H7 (cell line): Measurements from ENCODE around the gene PRDM2. TPM values are rescaled to one million over a fixed set of nuclear protein-coding genes. Genes with fewer than 3 reads are reported as not detected.
"Not testable (repeated sequence)": the region's sequence is repeated elsewhere in the genome, so short reads cannot be mapped to it uniquely, and the experiment has no call there.

Source experiments
- DNase-seq: peaks from one replicate; pipeline ENCODE4 v3.0.0; 2012
- H3K27me3 ChIP-seq: 2 replicates; pipeline ENCODE4 v1.6.0; 2011; ENCODE audit warnings: mild to moderate bottlenecking, low read length; ENCODE audit not compliant: control insufficient read depth, insufficient read depth
- H3K36me3 ChIP-seq: replicated peaks from 2 replicates; pipeline ENCODE4 v1.5.1; 2011; ENCODE audit warnings: low read length; ENCODE audit not compliant: control insufficient read depth, insufficient read depth
- H3K4me3 ChIP-seq: 2 replicates; pipeline ENCODE4 v1.5.1; 2011; ENCODE audit warnings: low read depth, mild to moderate bottlenecking, control low read depth, low read length, moderate library complexity; ENCODE audit not compliant: insufficient read depth
- total RNA-seq: library from RNA; depleted of rRNA; stranded (reverse); fragments of >200 nt; shearing (Covaris generic); gene quantifications from 2 replicates; pipeline ENCODE4 v1.2.3, GENCODE V29; 2014; rRNA removed

Gene PRDM2
- total RNA-seq: 8.6 and 15.2 TPM in 2 replicates

DNA sequence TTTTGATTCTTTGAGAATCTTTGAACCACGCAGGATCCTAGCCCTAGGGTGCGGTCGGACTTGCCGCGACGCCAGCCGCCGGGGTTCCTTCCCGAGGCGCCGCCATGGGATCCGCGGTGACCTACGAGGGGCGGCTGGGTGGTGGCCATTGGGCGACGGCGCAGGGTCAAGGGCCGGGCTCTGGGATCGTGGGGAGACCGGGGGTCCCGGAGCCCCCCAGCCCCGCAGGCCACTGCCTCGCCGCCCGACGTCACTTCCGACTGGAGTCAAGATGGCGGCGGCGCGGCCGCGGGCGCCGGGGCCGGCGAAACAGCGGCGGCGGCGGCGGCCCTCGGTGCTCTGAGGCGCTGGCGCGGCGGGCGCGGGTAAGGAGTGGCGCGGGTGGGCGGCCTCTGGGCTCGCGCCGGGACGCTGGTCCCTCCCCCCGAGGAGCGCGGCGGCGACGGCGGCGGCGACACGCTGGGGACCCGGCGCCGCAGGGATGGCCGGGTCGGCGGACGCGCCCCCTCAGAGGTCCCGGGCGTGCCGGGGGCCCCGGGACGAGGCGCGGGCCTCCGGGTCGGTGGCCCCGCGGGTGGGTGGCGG, at the start of gene PRDM2:
Gene PRDM2, plus strand, starts transcription at position 253 of the 585 bp plus-strand sequence. CDS start 15,418 bp downstream, outside the sequence.
- Histone ChIP-seq H3K36me3 (no peaks in the 10 kb centered on the region), H3K27me3 (peaks cover 18% of the 10 kb centered on the region), H3K4me3 (peak within 1 kb of the TSS; percentile 66)
- peak; percentile 83 for DNase-seq

DNA sequence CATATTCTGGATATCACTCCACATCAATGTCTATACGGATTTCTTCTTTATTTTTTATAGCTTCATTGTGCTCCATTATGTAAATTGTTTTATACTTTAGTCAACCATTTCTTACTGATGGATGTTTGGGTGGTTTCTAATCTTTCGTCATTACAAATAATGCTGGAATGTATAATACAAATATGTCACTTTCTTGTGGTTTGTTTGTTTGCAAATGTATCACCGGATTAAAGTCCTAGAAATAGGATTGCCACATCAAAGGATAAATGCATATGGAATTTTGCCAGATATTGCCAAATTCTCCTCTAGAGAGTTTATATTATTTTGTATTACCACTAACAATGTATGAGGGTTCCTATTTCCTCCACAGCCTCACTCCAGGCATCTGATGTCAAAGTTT, 48.7 kb upstream of the PRDM2 start:
- H3K36me3 ChIP-seq: no peaks in the 10 kb centered on the region
- no peak for DNase-seq
- no peaks in the 10 kb centered on the region for H3K27me3 ChIP-seq
- H3K4me3 ChIP-seq: no peak overlapping the region

DNA sequence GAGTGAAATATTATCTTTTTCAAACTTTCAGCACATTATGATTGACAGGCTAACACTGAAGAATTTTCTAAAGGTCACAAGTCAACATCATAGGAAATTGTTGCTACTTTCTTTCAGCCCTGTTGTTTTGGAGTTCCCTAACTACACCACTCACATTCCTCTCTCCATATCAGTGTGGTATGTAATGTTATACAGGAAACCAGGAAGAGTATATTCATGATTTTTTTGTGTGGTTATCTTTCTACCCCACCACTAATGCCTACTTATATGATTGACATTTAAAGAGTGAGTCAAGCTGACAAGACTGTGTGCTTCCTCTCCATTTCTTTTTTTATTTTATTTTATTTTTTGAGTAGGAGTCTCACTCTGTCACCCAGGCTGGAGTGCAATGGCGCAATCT, 47.8 kb upstream of the PRDM2 start:
- H3K36me3 ChIP-seq: no peaks in the 10 kb centered on the region
- DNase-seq: no peak
- no peak overlapping the region for H3K4me3 ChIP-seq
- H3K27me3 ChIP-seq: no peaks in the 10 kb centered on the region

DNA sequence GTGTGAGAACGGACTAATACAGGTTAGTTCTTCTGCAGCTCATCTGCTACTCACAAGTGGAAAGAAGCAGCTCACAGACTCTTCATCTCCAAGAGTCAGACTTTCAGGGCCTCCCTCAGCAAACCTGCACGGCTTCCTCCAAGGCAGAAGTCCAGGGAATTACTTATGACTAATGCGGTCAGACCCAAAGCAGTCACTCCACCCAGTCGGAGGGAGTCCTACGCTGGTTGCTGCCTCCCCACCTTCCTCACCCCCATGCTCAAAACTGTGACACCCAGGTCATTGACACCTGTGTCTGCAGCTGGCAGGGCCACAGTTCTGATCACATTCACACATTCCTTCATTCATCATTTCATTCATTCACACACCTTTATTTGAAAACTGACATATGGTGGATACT, 38.4 kb upstream of the PRDM2 start:
- Histone ChIP-seq H3K4me3 (no peak overlapping the region), H3K36me3 (no peaks in the 10 kb centered on the region), H3K27me3 (no peaks in the 10 kb centered on the region; the same call in 1 of the 2 replicates)
- no peak for DNase-seq

DNA sequence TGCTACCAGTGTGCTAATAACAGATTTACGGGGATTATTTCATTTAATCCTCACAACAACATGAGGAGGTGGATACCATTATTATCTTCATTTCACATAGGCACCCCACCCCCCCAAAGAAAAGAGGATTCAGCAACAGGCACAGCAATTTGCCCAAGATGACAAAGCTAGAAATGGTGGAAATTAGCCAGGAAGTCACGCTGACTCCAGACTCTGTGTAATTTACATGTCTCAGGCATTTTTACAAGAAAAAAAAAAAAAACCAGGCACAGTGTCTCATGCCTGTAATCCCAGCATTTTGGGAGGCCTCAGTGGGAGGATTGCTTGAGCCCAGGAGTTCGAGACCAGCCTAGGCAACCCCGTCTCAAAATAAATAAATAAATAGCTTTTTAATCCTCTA, 37.5 kb upstream of the PRDM2 start:
- Histone ChIP-seq H3K4me3 (no peak overlapping the region), H3K27me3 (no peaks in the 10 kb centered on the region; the same call in 1 of the 2 replicates), H3K36me3 (no peaks in the 10 kb centered on the region)
- no peak for DNase-seq

DNA sequence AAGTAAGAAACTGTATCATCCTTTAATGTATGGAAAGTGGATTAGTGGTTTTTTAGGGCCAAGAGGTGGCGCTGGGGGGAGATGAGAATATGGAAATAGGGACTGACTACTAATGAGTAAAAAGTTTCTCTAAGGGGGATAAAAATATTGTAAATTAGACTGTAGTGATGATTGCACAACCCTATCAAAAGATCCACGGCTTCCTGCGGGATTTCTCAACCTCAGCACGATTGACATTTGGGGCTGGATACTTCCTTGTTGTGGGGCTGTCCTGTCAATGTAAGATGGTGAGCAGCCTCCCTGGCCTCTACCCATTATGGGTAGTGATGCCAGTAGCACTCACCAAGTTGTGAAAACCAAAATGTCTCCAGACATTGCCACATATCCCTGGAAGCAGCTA, 36.0 kb upstream of the PRDM2 start:
- no peaks in the 10 kb centered on the region; the same call in 1 of the 2 replicates for H3K27me3 ChIP-seq
- H3K36me3 ChIP-seq: no peaks in the 10 kb centered on the region
- DNase-seq: no peak
- H3K4me3 ChIP-seq: no peak overlapping the region

- no peak for DNase-seq
- Histone ChIP-seq H3K4me3 (no peak overlapping the region), H3K36me3 (no peaks in the 10 kb centered on the region), H3K27me3 (no peaks in the 10 kb centered on the region; the same call in 1 of the 2 replicates)
Measured at GRCh38 chr1:13664451-13664850, 35.5 kb upstream of the PRDM2 start.

GRCh38 chr1:13666317-13666716, 33.7 kb upstream of the PRDM2 start:
- Histone ChIP-seq H3K27me3 (no peaks in the 10 kb centered on the region; the same call in 1 of the 2 replicates), H3K36me3 (no peaks in the 10 kb centered on the region), H3K4me3 (no peak overlapping the region)
- DNase-seq: no peak

DNA sequence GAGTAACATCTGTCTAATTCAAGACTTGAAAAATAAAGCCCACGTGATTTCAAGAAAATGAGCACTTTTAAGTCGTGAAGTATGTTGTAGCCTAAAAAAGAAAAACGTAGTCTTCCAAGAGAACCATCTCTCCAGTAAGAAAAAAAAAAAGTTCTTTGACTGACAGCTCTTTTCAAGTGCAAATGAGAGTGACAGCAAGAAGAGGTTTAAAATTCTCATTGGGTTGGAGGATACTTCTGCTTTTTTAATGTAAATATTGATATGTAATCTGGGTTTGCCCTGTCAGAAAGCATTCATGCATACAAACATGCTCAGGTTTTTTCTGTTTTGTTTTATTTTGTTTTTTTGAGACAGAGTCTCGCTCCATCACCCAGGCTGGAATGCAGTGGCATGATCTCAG, 32.3 kb upstream of the PRDM2 start:
- DNase-seq: no peak
- H3K36me3 ChIP-seq: no peaks in the 10 kb centered on the region
- H3K27me3 ChIP-seq: no peaks in the 10 kb centered on the region; the same call in 1 of the 2 replicates
- no peak overlapping the region for H3K4me3 ChIP-seq

GRCh38 chr1:13674377-13674776, 25.6 kb upstream of the PRDM2 start:
- no peak for DNase-seq
- no peaks in the 10 kb centered on the region for H3K36me3 ChIP-seq
- no peaks in the 10 kb centered on the region for H3K27me3 ChIP-seq
- H3K4me3 ChIP-seq: no peak overlapping the region

- Histone ChIP-seq H3K4me3 (no peak overlapping the region), H3K36me3 (no peaks in the 10 kb centered on the region), H3K27me3 (no peaks in the 10 kb centered on the region)
- no peak for DNase-seq
Measured at GRCh38 chr1:13675151-13675651, 24.8 kb upstream of the PRDM2 start.

GRCh38 chr1:13677896-13678295, 22.1 kb upstream of the PRDM2 start:
- Histone ChIP-seq H3K36me3 (no peaks in the 10 kb centered on the region), H3K27me3 (no peaks in the 10 kb centered on the region; the same call in 1 of the 2 replicates), H3K4me3 (no peak overlapping the region)
- DNase-seq: no peak

GRCh38 chr1:13679651-13680050, 20.3 kb upstream of the PRDM2 start:
- no peak for DNase-seq
- Histone ChIP-seq H3K36me3 (no peaks in the 10 kb centered on the region), H3K4me3 (no peak overlapping the region), H3K27me3 (no peaks in the 10 kb centered on the region; the same call in 1 of the 2 replicates)

GRCh38 chr1:13680609-13681008, 19.4 kb upstream of the PRDM2 start:
- H3K27me3 ChIP-seq, H3K4me3 ChIP-seq, H3K36me3 ChIP-seq, DNase-seq: not testable (repeated sequence)

- Histone ChIP-seq H3K27me3 (no peaks in the 10 kb centered on the region; the same call in 1 of the 2 replicates), H3K36me3 (no peaks in the 10 kb centered on the region), H3K4me3 (no peak overlapping the region)
- no peak for DNase-seq
Measured at GRCh38 chr1:13681921-13682320, 18.1 kb upstream of the PRDM2 start.
